ENCODE results near the gene SMIM32.

DNA sequence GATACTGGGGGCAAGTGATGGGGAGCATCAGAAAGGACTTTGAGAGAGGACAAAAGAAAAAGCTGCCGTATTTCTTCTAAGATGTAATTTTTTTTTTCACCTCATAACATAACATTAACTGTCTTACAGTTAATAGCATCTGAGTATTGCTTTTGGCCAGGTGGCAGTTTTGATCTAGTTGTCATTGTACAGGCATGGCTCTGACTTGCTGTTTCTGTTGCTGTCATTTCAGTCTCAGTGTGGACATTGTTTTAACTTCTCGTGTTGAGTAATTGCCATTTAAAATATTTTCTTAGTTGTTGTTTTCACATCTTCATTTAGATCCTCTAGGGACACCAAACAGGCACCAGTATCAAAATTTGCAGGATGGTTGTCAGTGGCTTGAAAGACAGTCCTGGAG is 47.9 kb downstream of the SMIM32 start:
- TF ChIP-seq ZNF644 (tag; IDR thresholded peaks at IDR 0.05; ENCODE audit: low read depth) (no peak), POLR2AphosphoS5 (IDR thresholded peaks at IDR 0.05; ENCODE audit: control insufficient read depth, insufficient read depth, low read depth, low read length) (no peak), NFATC3 (IDR thresholded peaks at IDR 0.05) (no peak), ZNF764 (CRISPR knock-in tag; IDR thresholded peaks at IDR 0.05; ENCODE audit: low read depth) (no peak), ZNF589 (CRISPR knock-in tag; IDR thresholded peaks at IDR 0.05; ENCODE audit: low read depth) (no peak)
- TF ChIP-seq, protein P1, sequence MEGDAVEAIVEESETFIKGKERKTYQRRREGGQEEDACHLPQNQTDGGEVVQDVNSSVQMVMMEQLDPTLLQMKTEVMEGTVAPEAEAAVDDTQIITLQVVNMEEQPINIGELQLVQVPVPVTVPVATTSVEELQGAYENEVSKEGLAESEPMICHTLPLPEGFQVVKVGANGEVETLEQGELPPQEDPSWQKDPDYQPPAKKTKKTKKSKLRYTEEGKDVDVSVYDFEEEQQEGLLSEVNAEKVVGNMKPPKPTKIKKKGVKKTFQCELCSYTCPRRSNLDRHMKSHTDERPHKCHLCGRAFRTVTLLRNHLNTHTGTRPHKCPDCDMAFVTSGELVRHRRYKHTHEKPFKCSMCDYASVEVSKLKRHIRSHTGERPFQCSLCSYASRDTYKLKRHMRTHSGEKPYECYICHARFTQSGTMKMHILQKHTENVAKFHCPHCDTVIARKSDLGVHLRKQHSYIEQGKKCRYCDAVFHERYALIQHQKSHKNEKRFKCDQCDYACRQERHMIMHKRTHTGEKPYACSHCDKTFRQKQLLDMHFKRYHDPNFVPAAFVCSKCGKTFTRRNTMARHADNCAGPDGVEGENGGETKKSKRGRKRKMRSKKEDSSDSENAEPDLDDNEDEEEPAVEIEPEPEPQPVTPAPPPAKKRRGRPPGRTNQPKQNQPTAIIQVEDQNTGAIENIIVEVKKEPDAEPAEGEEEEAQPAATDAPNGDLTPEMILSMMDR (IDR thresholded peaks at IDR 0.05 in 2 of 3, conservative IDR thresholded peaks at IDR 0.05 in 1 of 3; ENCODE audit: insufficient read depth in 2 of 3, low read depth in 1 of 3, low read length in 3 of 3): no peak
- TF ChIP-seq, protein P2, sequence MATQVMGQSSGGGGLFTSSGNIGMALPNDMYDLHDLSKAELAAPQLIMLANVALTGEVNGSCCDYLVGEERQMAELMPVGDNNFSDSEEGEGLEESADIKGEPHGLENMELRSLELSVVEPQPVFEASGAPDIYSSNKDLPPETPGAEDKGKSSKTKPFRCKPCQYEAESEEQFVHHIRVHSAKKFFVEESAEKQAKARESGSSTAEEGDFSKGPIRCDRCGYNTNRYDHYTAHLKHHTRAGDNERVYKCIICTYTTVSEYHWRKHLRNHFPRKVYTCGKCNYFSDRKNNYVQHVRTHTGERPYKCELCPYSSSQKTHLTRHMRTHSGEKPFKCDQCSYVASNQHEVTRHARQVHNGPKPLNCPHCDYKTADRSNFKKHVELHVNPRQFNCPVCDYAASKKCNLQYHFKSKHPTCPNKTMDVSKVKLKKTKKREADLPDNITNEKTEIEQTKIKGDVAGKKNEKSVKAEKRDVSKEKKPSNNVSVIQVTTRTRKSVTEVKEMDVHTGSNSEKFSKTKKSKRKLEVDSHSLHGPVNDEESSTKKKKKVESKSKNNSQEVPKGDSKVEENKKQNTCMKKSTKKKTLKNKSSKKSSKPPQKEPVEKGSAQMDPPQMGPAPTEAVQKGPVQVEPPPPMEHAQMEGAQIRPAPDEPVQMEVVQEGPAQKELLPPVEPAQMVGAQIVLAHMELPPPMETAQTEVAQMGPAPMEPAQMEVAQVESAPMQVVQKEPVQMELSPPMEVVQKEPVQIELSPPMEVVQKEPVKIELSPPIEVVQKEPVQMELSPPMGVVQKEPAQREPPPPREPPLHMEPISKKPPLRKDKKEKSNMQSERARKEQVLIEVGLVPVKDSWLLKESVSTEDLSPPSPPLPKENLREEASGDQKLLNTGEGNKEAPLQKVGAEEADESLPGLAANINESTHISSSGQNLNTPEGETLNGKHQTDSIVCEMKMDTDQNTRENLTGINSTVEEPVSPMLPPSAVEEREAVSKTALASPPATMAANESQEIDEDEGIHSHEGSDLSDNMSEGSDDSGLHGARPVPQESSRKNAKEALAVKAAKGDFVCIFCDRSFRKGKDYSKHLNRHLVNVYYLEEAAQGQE (IDR thresholded peaks at IDR 0.05; ENCODE audit: borderline replicate concordance): no peak
- TF ChIP-seq, protein P2 (CRISPR knock-in tag; IDR thresholded peaks at IDR 0.05; ENCODE audit: low read depth): no peak
- TF ChIP-seq, protein P3, sequence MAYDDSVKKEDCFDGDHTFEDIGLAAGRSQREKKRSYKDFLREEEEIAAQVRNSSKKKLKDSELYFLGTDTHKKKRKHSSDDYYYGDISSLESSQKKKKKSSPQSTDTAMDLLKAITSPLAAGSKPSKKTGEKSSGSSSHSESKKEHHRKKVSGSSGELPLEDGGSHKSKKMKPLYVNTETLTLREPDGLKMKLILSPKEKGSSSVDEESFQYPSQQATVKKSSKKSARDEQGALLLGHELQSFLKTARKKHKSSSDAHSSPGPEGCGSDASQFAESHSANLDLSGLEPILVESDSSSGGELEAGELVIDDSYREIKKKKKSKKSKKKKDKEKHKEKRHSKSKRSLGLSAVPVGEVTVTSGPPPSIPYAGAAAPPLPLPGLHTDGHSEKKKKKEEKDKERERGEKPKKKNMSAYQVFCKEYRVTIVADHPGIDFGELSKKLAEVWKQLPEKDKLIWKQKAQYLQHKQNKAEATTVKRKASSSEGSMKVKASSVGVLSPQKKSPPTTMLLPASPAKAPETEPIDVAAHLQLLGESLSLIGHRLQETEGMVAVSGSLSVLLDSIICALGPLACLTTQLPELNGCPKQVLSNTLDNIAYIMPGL (CRISPR knock-in tag; IDR thresholded peaks at IDR 0.05): no peak

All from K562 (cell line).